NT2/D1 (cell line): ENCODE results near the gene TFDP1.

Experiments
- DNase-seq: peaks from one replicate; pipeline ENCODE4 v3.0.0-alpha.2; 2011; ENCODE audit warnings: low read depth, low spot score
- H3K27me3 ChIP-seq: 2 replicates; pipeline ENCODE4 v1.6.0; 2011; ENCODE audit warnings: mild to moderate bottlenecking; ENCODE audit not compliant: insufficient read length, insufficient read depth
- H3K36me3 ChIP-seq: 2 replicates; pipeline ENCODE4 v1.6.1; 2011; ENCODE audit warnings: mild to moderate bottlenecking, low read length, mixed read lengths; ENCODE audit not compliant: insufficient read depth, insufficient read length
- H3K4me1 ChIP-seq: 2 replicates; pipeline ENCODE4 v1.5.1; 2011; ENCODE audit not compliant: insufficient read depth, insufficient read length
- H3K4me3 ChIP-seq: 2 replicates; pipeline ENCODE4 v1.5.1; 2011; ENCODE audit warnings: low read depth; ENCODE audit not compliant: insufficient read length
- H3K9ac ChIP-seq: 2 replicates; pipeline ENCODE4 v1.6.0; 2011; ENCODE audit warnings: low read depth; ENCODE audit not compliant: insufficient read length
- H3K9me3 ChIP-seq: 2 replicates; pipeline ENCODE4 v1.5.1; 2011; ENCODE audit warnings: mild to moderate bottlenecking, low read length; ENCODE audit not compliant: insufficient read depth
- SUZ12 ChIP-seq: IDR thresholded peaks from 2 replicates; pipeline ENCODE4 v1.6.1; 2011; ENCODE audit not compliant: insufficient read length, insufficient read depth; ENCODE audit errors: extremely low read depth
- YY1 ChIP-seq: IDR thresholded peaks from 2 replicates; pipeline ENCODE4 v1.6.1; 2011; ENCODE audit not compliant: insufficient read length, insufficient read depth
- ZNF274 ChIP-seq: IDR thresholded peaks from 2 replicates; pipeline ENCODE4 v1.6.1; 2011; ENCODE audit warnings: mild to moderate bottlenecking, low read depth, low read length

TFDP1 gene

DNA sequence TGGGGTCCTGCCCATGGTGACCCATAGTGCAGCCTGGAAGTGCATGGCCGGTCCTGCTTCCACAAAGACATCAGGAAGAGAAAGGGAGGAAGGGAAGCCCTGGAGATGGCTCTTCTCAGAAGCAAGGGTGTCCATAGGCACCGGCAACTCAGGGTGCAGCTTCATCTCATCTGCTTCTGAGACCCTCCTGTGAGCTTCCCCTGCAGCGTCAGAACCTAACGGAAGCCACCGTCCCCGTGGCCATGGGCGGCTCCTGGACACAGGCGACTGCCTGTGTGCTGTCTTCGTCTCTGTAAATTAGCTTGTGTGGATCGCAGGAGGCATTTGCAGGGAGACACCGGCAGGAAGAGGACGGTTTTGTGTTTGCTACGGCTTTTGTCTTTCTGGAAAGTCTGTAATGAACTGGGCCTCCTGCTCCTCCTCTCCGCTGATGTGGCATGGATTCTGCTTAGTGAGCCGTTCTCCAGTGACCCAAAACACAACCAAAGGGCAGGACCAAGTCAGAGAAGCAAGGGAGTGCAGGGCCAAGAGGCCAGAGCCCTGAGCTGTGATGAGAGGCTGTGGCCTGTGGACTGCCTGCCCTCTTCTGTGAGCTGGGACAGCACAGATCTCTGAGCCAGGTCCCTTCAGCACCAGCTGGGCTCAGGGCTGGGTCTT is 70.9 kb downstream of the TFDP1 start:
- Histone ChIP-seq H3K9me3 (no peaks in the 10 kb centered on the region), H3K27me3 (no peaks in the 10 kb centered on the region), H3K9ac (peak overlapping the region; percentile 36), H3K4me3 (no peak overlapping the region), H3K4me1 (peaks cover 13% of the 10 kb centered on the region), H3K36me3 (no peaks in the 10 kb centered on the region)
- DNase-seq, result no peak
- TF ChIP-seq YY1 (no peak), SUZ12 (no peak), ZNF274 (no peak)

- Histone ChIP-seq H3K9ac (peak overlapping the region; percentile 36), H3K4me1 (peaks cover 13% of the 10 kb centered on the region), H3K36me3 (no peaks in the 10 kb centered on the region), H3K4me3 (no peak overlapping the region), H3K9me3 (peaks cover 4% of the 10 kb centered on the region; the same call in 1 of the 2 replicates), H3K27me3 (no peaks in the 10 kb centered on the region)
- DNase-seq, result no peak
- TF ChIP-seq YY1, result no peak
- no peak for TF ChIP-seq SUZ12
- TF ChIP-seq ZNF274, result no peak
Observed at GRCh38 chr13:113656003-113656588, 71.5 kb downstream of the TFDP1 start.

DNA sequence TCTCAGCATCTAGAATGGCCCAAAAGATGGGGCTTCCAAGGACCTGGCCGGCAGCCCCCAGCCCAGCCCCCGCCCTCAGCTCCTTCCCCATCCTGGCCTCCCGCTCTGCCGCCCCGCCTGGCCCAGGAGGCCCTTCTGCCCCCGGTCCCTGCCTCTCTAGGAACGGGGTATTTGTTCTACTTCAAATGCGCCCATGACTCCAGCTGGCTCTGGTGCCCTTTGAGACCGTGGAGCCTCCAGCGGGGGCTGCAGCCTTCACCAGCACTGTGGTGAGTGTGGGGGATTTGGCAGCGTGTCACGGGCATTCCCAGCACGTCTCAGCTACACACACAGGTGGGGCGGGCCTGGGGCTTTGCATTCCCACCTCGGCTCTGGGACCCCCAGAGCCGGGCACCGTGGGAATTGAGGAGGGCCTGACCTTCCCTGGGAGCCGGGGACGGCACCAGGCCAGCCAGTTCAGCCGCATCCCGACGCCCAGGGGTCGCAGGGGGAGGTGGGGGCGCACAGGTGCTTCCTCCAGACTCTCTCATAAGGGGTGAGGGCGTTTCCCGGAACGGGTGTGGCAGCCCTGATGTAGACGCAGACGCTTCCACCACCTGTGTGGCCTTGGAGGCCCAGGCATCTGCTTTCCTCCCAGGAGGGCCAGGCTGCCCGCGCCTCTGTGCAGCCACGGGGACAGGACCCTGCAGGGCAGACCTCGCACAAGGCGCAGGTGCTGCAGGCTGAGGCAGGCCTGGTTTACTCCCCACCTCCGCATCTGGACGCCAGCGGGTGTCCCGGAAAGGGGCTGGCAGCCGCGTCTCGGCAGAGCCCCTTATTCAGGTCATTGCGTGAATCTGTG is 72.5 kb downstream of the TFDP1 start:
- H3K4me1 ChIP-seq, result peaks cover 9% of the 10 kb centered on the region
- DNase-seq, result no peak
- no peaks in the 10 kb centered on the region for H3K36me3 ChIP-seq
- no peaks in the 10 kb centered on the region for H3K27me3 ChIP-seq
- TF ChIP-seq SUZ12 (no peak), ZNF274 (no peak), YY1 (no peak)
- no peak overlapping the region for H3K4me3 ChIP-seq
- H3K9ac ChIP-seq, result no peak overlapping the region
- H3K9me3 ChIP-seq, result peaks cover 14% of the 10 kb centered on the region

DNA sequence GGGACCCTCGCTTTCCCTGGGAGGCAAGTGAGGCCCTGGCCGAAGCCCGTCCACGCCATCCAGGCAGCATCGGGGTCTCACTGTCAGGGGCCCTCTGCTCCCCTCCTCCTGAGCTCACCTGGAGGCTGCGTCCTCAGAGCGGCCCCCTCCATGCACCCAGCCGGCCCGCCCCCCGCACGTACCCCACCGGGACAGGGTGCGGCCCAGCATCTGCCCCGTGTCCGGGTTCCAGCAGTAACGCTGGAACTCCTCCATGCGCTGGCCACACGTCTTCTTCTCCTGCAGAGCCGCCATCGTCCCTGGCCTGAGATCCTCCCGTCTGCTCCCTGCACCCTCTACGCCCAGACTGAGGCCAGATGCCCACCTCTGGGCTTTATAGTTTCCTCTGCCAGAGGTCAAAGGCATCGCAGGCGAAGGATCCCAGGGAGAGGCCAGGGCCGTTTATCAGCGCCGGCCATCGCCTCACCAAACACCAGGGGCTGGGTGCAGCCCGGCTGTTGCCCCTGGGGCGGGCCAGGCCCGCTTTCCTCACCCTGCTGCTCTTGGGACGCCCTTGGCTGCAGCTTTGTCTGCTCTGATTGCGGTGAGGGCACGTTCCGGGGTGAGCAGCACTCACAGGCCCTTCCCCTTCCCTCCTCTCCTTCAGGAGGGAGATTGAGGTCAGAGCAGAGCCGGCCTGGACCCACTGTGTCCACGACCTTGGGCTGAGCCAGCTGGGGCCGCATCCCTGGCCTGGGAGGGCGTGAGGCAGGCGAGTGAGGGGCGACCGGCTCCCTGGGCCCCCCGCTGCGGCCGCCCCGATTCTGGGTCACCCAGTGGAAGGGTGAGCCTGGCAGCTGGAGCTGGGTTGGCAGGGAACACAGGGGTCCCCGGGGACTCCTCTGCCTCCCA is 73.5 kb downstream of the TFDP1 start, which contains the start of gene ATP4B:
Gene ATP4B (minus strand): TSS at position 348 of the 891 bp plus-strand sequence. CDS start 54 bp downstream, at position 294.
- Histone ChIP-seq H3K9ac (no peak within 1 kb of the TSS), H3K9me3 (peaks cover 18% of the 10 kb centered on the region), H3K27me3 (no peaks in the 10 kb centered on the region), H3K4me1 (no peaks in the 10 kb centered on the region), H3K4me3 (no peak within 1 kb of the TSS), H3K36me3 (no peaks in the 10 kb centered on the region)
- DNase-seq, result no peak
- TF ChIP-seq ZNF274, result no peak
- no peak for TF ChIP-seq SUZ12
- TF ChIP-seq YY1, result no peak

GRCh38 chr13:113658836-113659235 is 74.3 kb downstream of the TFDP1 start:
- no peak overlapping the region for H3K9ac ChIP-seq
- H3K36me3 ChIP-seq, result no peaks in the 10 kb centered on the region
- H3K9me3 ChIP-seq, result peaks cover 18% of the 10 kb centered on the region
- DNase-seq, result no peak
- no peaks in the 10 kb centered on the region for H3K4me1 ChIP-seq
- no peak overlapping the region for H3K4me3 ChIP-seq
- no peak for TF ChIP-seq SUZ12
- H3K27me3 ChIP-seq, result no peaks in the 10 kb centered on the region

DNA sequence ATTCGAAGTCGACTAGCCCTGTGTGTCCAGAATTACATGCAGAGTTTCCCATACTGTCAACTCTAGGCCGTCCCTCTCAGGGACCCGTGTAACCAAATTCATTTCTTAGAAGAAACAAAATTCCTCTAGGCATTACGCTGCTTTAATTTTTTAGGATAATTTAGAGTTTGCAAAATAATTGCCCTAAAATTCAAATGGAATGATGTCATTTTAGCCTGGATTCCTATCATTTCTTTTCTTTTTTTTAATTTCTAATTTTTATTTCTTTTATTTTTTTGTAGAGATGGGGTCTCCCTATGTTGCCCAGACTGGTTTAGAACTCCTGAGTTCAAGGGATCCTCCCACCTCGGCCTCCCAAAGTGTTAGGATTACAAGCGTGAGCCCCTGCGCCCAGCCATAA is 74.8 kb downstream of the TFDP1 start:
- Histone ChIP-seq H3K36me3 (no peaks in the 10 kb centered on the region), H3K9me3 (peaks cover 18% of the 10 kb centered on the region), H3K4me3 (no peak overlapping the region), H3K9ac (no peak overlapping the region), H3K4me1 (no peaks in the 10 kb centered on the region), H3K27me3 (no peaks in the 10 kb centered on the region)
- TF ChIP-seq YY1 (no peak), SUZ12 (no peak), ZNF274 (no peak)
- DNase-seq, result no peak
